Sigmoid colon (tissue), 7 donors: Measurements from ENCODE around the gene NCOA7. TPM values are rescaled to one million over a fixed set of nuclear protein-coding genes. Genes with fewer than 3 reads are reported as not detected.

ENCODE experiments used
- DNase-seq: peaks from one replicate; pipeline ENCODE4 v3.0.0-alpha.2; 2019
- H3K27ac ChIP-seq, 4 donors: fragments of 200-600 bp; sonication (generic); one replicate each; pipeline ENCODE4 v1.5.1; 2016 to 2019; ENCODE audit warnings: mild to moderate bottlenecking in 1 of 4
- H3K27me3 ChIP-seq, 3 donors: fragments of 200-600 bp; sonication (generic); one replicate each; pipeline ENCODE4 v1.5.1; 2019; ENCODE audit warnings: mild to moderate bottlenecking in 1 of 3
- H3K36me3 ChIP-seq, 4 donors: fragments of 200-600 bp; sonication (generic); one replicate each; pipeline ENCODE4 v1.5.1; 2016 to 2019
- H3K4me1 ChIP-seq, 4 donors: fragments of 200-600 bp; sonication (generic); one replicate each; pipeline ENCODE4 v1.5.1; 2017 to 2019
- H3K4me3 ChIP-seq, 4 donors: fragments of 200-600 bp; sonication (generic); one replicate each; pipeline ENCODE4 v1.5.1; 2017 to 2019; ENCODE audit warnings: mild to moderate bottlenecking in 2 of 4, moderate library complexity in 1 of 4
- H3K9me3 ChIP-seq, 4 donors: fragments of 200-600 bp in 3 of 4; sonication (generic) in 3 of 4; one replicate each; pipeline versions ENCODE4 v1.5.1 to v1.6.1; 2013 to 2019
- EP300 ChIP-seq, 4 donors: sonication (generic); formaldehyde crosslinking; IDR thresholded peaks; one replicate each; pipeline ENCODE4 v1.6.1; 2017; ENCODE audit warnings: antibody characterized with exemption in 4 of 4
- POLR2A ChIP-seq, 2 donors: fragments of 450-650 bp; IDR thresholded peaks; one replicate each; pipeline ENCODE4 v1.6.1; 2016; ENCODE audit warnings: antibody characterized with exemption in 2 of 2, mild to moderate bottlenecking in 2 of 2, moderate library complexity in 2 of 2
- POLR2AphosphoS5 ChIP-seq, 4 donors: sonication (generic); formaldehyde crosslinking; IDR thresholded peaks; one replicate each; pipeline ENCODE4 v1.6.1; 2017; ENCODE audit warnings: antibody characterized with exemption in 4 of 4
- WGBS, 2 donors: extraction: QIAGEN DNeasy Blood & Tissue Kit; methylation state at CpG; one replicate each; pipeline ENCODE4 v1.1.7; 2013; 5-methylcytosine and 5-hydroxymethylcytosine counted together
- intact Hi-C: fragments of 100-400 bp; cut with DNase I; formaldehyde crosslinking; loops from one replicate; pipeline ENCODE4 v1.15.1; 2023
- polyA plus RNA-seq, 3 donors: library from polyadenylated mRNA; stranded (reverse); fragments of 200-250 nt; gene quantifications; one replicate each; pipeline ENCODE4 v1.2.3, GENCODE V29; 2013
- total RNA-seq, 4 donors: library from RNA; depleted of rRNA; stranded (reverse); fragments of >200 nt; gene quantifications; one replicate each; pipeline ENCODE4 v1.1.0, GENCODE V29; 2016
- TF ChIP-seq, protein P1 (sequence below), 4 experiments: fragments of 450-650 bp in 3 of 4; fragments of 200-600 bp in 1 of 4; IDR thresholded peaks; one replicate each; pipeline ENCODE4 v1.5.1; 2016 to 2019; ENCODE audit warnings: antibody characterized with exemption in 4 of 4, mild to moderate bottlenecking in 3 of 4, moderate library complexity in 2 of 4
- donor health status: healthy with polysubstance abuse.
- donor health status: Bipolar disorder and iron deficiency.
- donor health status: healthy.

NCOA7 gene
- total and polyA plus RNA-seq, 7 donors = 15.6 to 48.3 (median 27.5) TPM

DNA sequence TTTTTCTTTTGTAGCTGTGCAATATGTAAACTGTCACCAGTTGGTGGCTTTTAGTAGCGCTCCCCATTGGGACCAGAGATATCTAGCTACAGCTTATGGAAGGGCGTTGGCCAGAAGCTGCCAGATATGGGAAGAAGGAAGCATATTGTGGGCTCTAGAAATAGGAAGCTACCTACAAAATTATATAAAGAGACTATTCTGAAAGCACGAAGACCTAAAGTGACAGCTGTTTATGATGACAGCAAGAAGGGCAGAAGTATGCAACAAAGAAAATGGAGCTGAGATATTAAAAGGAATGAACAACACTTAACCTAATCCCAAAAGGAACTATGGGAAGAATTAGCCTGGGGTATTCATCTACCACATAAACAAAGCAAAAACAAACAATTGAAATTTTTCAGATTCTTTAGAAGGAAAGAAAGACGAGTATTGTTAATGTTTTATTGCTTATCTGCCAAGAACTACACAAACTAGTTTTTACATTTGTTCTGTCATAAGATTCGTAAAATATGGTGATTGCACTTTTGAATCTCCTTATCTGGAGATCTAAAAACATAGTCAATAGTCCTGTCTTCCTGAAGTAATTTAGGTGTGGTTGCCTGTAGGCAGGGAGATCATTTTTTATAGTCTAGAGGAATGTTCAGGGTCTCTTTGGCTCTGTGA is 81.6 kb downstream of the NCOA7 start:
- DNase-seq = no peak
- H3K27ac ChIP-seq = no peak overlapping the region
- intact Hi-C loops = no loop called here
- no peaks in the 10 kb centered on the region for H3K27me3 ChIP-seq
- WGBS, 2 donors = 31 to 60% methylated on average over 5 of the region's 5 CpGs
- H3K4me1 ChIP-seq = peaks cover 0 to 15% (median 2%) of the 10 kb centered on the region in 4 donors
- TF ChIP-seq EP300 (IDR thresholded peaks at IDR 0.05) = no peak
- TF ChIP-seq, protein P1, sequence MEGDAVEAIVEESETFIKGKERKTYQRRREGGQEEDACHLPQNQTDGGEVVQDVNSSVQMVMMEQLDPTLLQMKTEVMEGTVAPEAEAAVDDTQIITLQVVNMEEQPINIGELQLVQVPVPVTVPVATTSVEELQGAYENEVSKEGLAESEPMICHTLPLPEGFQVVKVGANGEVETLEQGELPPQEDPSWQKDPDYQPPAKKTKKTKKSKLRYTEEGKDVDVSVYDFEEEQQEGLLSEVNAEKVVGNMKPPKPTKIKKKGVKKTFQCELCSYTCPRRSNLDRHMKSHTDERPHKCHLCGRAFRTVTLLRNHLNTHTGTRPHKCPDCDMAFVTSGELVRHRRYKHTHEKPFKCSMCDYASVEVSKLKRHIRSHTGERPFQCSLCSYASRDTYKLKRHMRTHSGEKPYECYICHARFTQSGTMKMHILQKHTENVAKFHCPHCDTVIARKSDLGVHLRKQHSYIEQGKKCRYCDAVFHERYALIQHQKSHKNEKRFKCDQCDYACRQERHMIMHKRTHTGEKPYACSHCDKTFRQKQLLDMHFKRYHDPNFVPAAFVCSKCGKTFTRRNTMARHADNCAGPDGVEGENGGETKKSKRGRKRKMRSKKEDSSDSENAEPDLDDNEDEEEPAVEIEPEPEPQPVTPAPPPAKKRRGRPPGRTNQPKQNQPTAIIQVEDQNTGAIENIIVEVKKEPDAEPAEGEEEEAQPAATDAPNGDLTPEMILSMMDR (IDR thresholded peaks at IDR 0.05) = no peak
- TF ChIP-seq POLR2AphosphoS5 (IDR thresholded peaks at IDR 0.05) = no peak
- TF ChIP-seq POLR2A (IDR thresholded peaks at IDR 0.05) = no peak
- no peak overlapping the region for H3K4me3 ChIP-seq
- H3K9me3 ChIP-seq = no peaks in the 10 kb centered on the region
- peaks cover 0 to 16% (median 2%) of the 10 kb centered on the region in 4 donors for H3K36me3 ChIP-seq

GRCh38 chr6:125882243-125882642 is 91.5 kb downstream of the NCOA7 start:
- WGBS, 2 donors = 97 to 100% methylated on average over 4 of the region's 4 CpGs
- Histone ChIP-seq H3K4me3 (no peak overlapping the region), H3K27ac (no peak overlapping the region), H3K27me3 (no peaks in the 10 kb centered on the region), H3K9me3 (no peaks in the 10 kb centered on the region), H3K36me3 (peaks cover 0 to 89% (median 13%) of the 10 kb centered on the region in 4 donors), H3K4me1 (no peaks in the 10 kb centered on the region)
- TF ChIP-seq POLR2A (IDR thresholded peaks at IDR 0.05) = no peak
- TF ChIP-seq EP300 (IDR thresholded peaks at IDR 0.05) = no peak
- no peak for TF ChIP-seq POLR2AphosphoS5 (IDR thresholded peaks at IDR 0.05)
- TF ChIP-seq, protein P1 (IDR thresholded peaks at IDR 0.05) = no peak
- intact Hi-C loops = no loop called here
- no peak for DNase-seq

DNA sequence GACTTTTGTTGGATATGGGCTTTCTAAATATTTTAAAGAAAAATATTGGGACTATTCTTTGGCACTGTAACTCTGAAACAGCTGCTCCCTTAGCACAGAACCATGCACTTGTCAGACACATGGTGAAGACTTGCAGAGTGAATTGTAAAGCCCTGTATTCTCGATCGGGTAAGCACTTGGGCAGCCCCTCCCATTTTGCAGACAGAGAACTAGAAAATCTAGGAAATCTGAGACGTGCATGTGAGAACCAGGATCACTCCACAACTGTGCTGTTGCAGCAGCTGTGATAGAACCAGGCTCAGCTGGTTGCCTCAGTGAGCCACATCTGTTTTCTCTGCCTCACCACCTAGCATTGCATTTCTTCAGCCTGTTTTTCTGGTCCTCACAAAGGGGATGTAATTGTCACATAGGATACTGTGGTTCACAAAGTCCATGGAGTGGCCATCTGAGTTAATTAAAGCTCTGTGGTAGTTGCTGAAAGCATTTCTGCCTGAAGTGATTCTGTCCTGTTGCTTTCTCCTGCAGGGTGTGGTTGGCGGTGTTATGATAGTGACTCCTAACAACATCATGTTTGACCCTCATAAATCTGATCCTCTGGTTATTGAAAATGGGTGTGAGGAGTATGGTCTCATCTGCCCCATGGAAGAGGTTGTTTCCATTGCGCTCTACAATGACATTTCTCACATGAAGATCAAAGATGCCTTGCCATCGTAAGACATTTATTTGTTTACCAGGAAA is 94.0 kb downstream of the NCOA7 start:
- intact Hi-C loops = no loop called here
- Histone ChIP-seq H3K9me3 (no peaks in the 10 kb centered on the region), H3K27ac (no peak overlapping the region), H3K4me3 (no peak overlapping the region), H3K4me1 (no peaks in the 10 kb centered on the region), H3K27me3 (no peaks in the 10 kb centered on the region), H3K36me3 (peaks cover 0 to 82% (median 13%) of the 10 kb centered on the region in 4 donors)
- 77 to 81% methylated on average over 6 of the region's 6 CpGs for WGBS, 2 donors
- DNase-seq = no peak
- TF ChIP-seq EP300 (IDR thresholded peaks at IDR 0.05) (no peak), POLR2A (IDR thresholded peaks at IDR 0.05) (no peak), POLR2AphosphoS5 (IDR thresholded peaks at IDR 0.05) (no peak)
- TF ChIP-seq, protein P1 (IDR thresholded peaks at IDR 0.05) = no peak

DNA sequence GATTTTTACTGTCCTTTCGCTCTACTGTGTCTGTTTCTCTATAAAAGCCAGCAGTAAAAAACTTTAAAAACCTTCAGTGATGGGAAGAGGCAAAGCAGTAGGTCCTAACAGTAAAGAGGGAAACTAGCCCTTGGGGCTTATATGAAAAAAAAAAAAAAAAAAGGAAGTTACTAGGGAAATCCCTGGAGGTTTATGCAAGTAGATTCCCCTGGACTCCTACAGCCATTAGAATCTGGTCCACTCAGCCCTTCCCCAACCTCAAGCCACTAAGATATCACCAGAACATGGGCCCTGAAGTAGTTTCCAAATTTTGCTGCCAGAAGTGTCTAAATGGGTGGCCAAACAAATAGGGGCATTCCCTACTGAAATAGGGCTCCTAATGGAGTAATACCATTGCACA is 95.3 kb downstream of the NCOA7 start:
- H3K27me3 ChIP-seq = no peaks in the 10 kb centered on the region
- no peaks in the 10 kb centered on the region for H3K4me1 ChIP-seq
- no peak overlapping the region for H3K4me3 ChIP-seq
- no peaks in the 10 kb centered on the region for H3K9me3 ChIP-seq
- no peak overlapping the region for H3K27ac ChIP-seq
- H3K36me3 ChIP-seq = peaks cover 0 to 81% (median 9%) of the 10 kb centered on the region in 4 donors
- 94 to 96% methylated on average over 1 of the region's 1 CpG for WGBS, 2 donors
- intact Hi-C loops = no loop called here
- no peak for TF ChIP-seq POLR2A (IDR thresholded peaks at IDR 0.05)
- TF ChIP-seq POLR2AphosphoS5 (IDR thresholded peaks at IDR 0.05) = no peak
- TF ChIP-seq, protein P1 (IDR thresholded peaks at IDR 0.05) = no peak
- TF ChIP-seq EP300 (IDR thresholded peaks at IDR 0.05) = no peak
- no peak for DNase-seq
